Right ventricle myocardium inferior (tissue), 1 donor: ENCODE data around the gene LPCAT1. TPM values are rescaled to one million over a fixed set of nuclear protein-coding genes. Genes with fewer than 3 reads are reported as not detected.

ENCODE experiments used
- ATAC-seq: fragments of 200-7000 bp; cut with Tn5 transposase; one replicate; pipeline ENCODE4 v1.9.1; 2020; ENCODE audit warnings: mild to moderate bottlenecking, moderate library complexity
- DNase-seq: peaks from one replicate; pipeline ENCODE4 v3.0.0; 2021; ENCODE audit errors: missing footprints
- intact Hi-C: fragments of 100-400 bp; cut with DNase I; formaldehyde crosslinking; loops from one replicate; pipeline ENCODE4 v1.11.0; 2022
- total RNA-seq: library from RNA; stranded (reverse); fragmentation: NEBNext Ultra II Directional; extraction: Animal tissue kit (Norgen Biotek cat#: 25700); gene quantifications from one replicate; pipeline ENCODE4 v1.2.1, GENCODE V29; 2021
- donor health status: DM: no; HTN: yes; CAD: no; lungs with severe emphysema.

LPCAT1 gene
- total RNA-seq, 1 donor from 2014 or later: 13.4 TPM

- DNase-seq (no peak), ATAC-seq (no peak)
- intact Hi-C loops: loop anchor here (10.0 kb wide), 1 partner anchor 155 kb away; no protein-coding TSS in a partner anchor
Measured at GRCh38 chr5:1489754-1490153, 34.0 kb downstream of the LPCAT1 start.

- no peak for DNase-seq
- intact Hi-C loops: no loop called here
- peak; percentile 18 for ATAC-seq
Measured at GRCh38 chr5:1488882-1489680, 34.7 kb downstream of the LPCAT1 start.

GRCh38 chr5:1487079-1487764 lies 36.5 kb downstream of the LPCAT1 start:
- no peak for ATAC-seq

GRCh38 chr5:1486271-1486670 lies 37.5 kb downstream of the LPCAT1 start:
- no peak for ATAC-seq
- DNase-seq: no peak
- intact Hi-C loops: no loop called here

More at GRCh38 chr5:1487079-1487764, 36.5 kb downstream of the LPCAT1 start:
- intact Hi-C loops: no loop called here
- no peak for DNase-seq

- DNase-seq (no peak), ATAC-seq (no peak)
- intact Hi-C loops: no loop called here
Measured at GRCh38 chr5:1485579-1486118, 38.1 kb downstream of the LPCAT1 start.

GRCh38 chr5:1484730-1485578 lies 38.8 kb downstream of the LPCAT1 start:
- intact Hi-C loops: no loop called here
- ATAC-seq: no peak
- DNase-seq: no peak

GRCh38 chr5:1483856-1484729 lies 39.7 kb downstream of the LPCAT1 start:
- intact Hi-C loops: no loop called here
- ATAC-seq (no peak), DNase-seq (no peak)

GRCh38 chr5:1483064-1483463 lies 40.7 kb downstream of the LPCAT1 start:
- DNase-seq (peak; percentile 8), ATAC-seq (no peak)
- intact Hi-C loops: no loop called here

- DNase-seq (peak; percentile 59), ATAC-seq (no peak)
- intact Hi-C loops: no loop called here
Measured at GRCh38 chr5:1481959-1482331, 41.8 kb downstream of the LPCAT1 start.

- DNase-seq (peak; percentile 70), ATAC-seq (no peak)
- intact Hi-C loops: no loop called here
Measured at GRCh38 chr5:1481266-1481958, 42.3 kb downstream of the LPCAT1 start.

- intact Hi-C loops: no loop called here
- no peak for DNase-seq
- ATAC-seq: no peak
Measured at GRCh38 chr5:1480806-1481205, 43.0 kb downstream of the LPCAT1 start.

GRCh38 chr5:1480217-1480616 lies 43.5 kb downstream of the LPCAT1 start:
- ATAC-seq (peak; percentile 46), DNase-seq (peak; percentile 90)
- intact Hi-C loops: no loop called here

GRCh38 chr5:1479581-1480188 lies 44.1 kb downstream of the LPCAT1 start:
- intact Hi-C loops: no loop called here
- DNase-seq (peak; percentile 57), ATAC-seq (peak; percentile 55)

- ATAC-seq (no peak), DNase-seq (peak; percentile 33)
- intact Hi-C loops: no loop called here
Measured at GRCh38 chr5:1479066-1479465, 44.7 kb downstream of the LPCAT1 start.

GRCh38 chr5:1478271-1479035 lies 45.3 kb downstream of the LPCAT1 start:
- ATAC-seq (no peak), DNase-seq (peak; percentile 33)
- intact Hi-C loops: no loop called here

GRCh38 chr5:1477341-1477740 lies 46.4 kb downstream of the LPCAT1 start:
- ATAC-seq (peak; percentile 53), DNase-seq (peak; percentile 91)
- intact Hi-C loops: no loop called here

- DNase-seq: no peak
- ATAC-seq: no peak
Measured at GRCh38 chr5:1476967-1477310, 46.8 kb downstream of the LPCAT1 start.

More at GRCh38 chr5:1476967-1477310, 46.8 kb downstream of the LPCAT1 start:
- intact Hi-C loops: no loop called here
